ENCODE results near the gene USP34. TPM values are rescaled to one million over a fixed set of nuclear protein-coding genes. Genes with fewer than 3 reads are reported as not detected.

The USP34 gene
- total and polyA plus RNA-seq, 2 of the 8 experiments (the other 6 are each of a cell fraction or from before 2014, with no cell fraction given), result 56.7 to 91.7 TPM

GRCh38 chr2:61328707-61329251 is 142.1 kb downstream of the USP34 start:
- Histone ChIP-seq H3K27ac (ENCODE audit: low read depth, low read length) (no peak overlapping the region), H4K5ac (ENCODE audit: insufficient read length, low read depth, low read length) (no peak overlapping the region), H4K20me1 (replicated peaks in 1 of 2; ENCODE audit: control insufficient read depth in 1 of 2, insufficient read depth in 2 of 2, low read length in 2 of 2) (no peaks in the 10 kb centered on the region), H2AK5ac (ENCODE audit: low read depth, low read length) (no peak overlapping the region), H3K18ac (ENCODE audit: extremely low read depth, low read length) (no peak overlapping the region), H3K23ac (ENCODE audit: insufficient read length) (no peak overlapping the region), H3K14ac (ENCODE audit: insufficient read length) (no peak overlapping the region), H2BK20ac (ENCODE audit: low read length) (no peak overlapping the region), H4K8ac (ENCODE audit: extremely low read depth, insufficient read depth, low read length) (no peak overlapping the region), H3K79me1 (ENCODE audit: low read depth, low read length) (no peaks in the 10 kb centered on the region), H4K91ac (replicated peaks; ENCODE audit: insufficient read length, low read length) (no peak overlapping the region), H3K4ac (replicated peaks; ENCODE audit: insufficient read length, low read depth, low read length) (no peak overlapping the region), H3K4me2 (ENCODE audit: insufficient read depth in 1 of 2, low read depth in 2 of 2, low read length in 2 of 2) (no peak overlapping the region), H2BK120ac (replicated peaks; ENCODE audit: low read depth, low read length) (no peak overlapping the region), H2BK5ac (ENCODE audit: low read depth, low read length) (no peak overlapping the region), H3K27me3 (replicated peaks in 1 of 4; ENCODE audit: control insufficient read depth in 3 of 4, extremely low read depth in 1 of 4, insufficient read depth in 3 of 4, low read length in 3 of 4) (no peaks in the 10 kb centered on the region), H3K9ac (replicated peaks in 1 of 4; ENCODE audit: extremely low read depth in 1 of 4, low read depth in 3 of 4, low read length in 3 of 4) (no peak overlapping the region), H3K79me2 (ENCODE audit: control insufficient read depth in 1 of 2, insufficient read depth in 2 of 2, low read length in 2 of 2) (no peaks in the 10 kb centered on the region), H2AFZ (ENCODE audit: low read length) (no peak overlapping the region), H3K36me3 (ENCODE audit: control insufficient read depth in 2 of 4, insufficient read depth in 4 of 4, low read length in 3 of 4) (peaks cover 2 to 46% (median 8%) of the 10 kb centered on the region in 4 experiments), H3K9me3 (ENCODE audit: insufficient read depth in 2 of 2, low read depth in 1 of 2, low read length in 1 of 2) (no peaks in the 10 kb centered on the region), H3K56ac (replicated peaks; ENCODE audit: insufficient read length, low read depth, low read length) (no peak overlapping the region), H2BK15ac (ENCODE audit: low read length) (no peak overlapping the region), H3K23me2 (ENCODE audit: low read depth, low read length) (no peaks in the 10 kb centered on the region), H3K4me3 (ENCODE audit: extremely low read depth in 1 of 4, insufficient read depth in 2 of 4, low read depth in 3 of 4, low read length in 4 of 4) (no peak overlapping the region), H2BK12ac (ENCODE audit: low read depth, low read length) (no peak overlapping the region), H3K4me1 (replicated peaks in 1 of 4; ENCODE audit: control insufficient read depth in 3 of 4, insufficient read depth in 4 of 4, low read length in 3 of 4) (peaks cover 0 to 4% (median 0%) of the 10 kb centered on the region in 4 experiments; a peak in 3 of 7 replicates)
- FAIRE-seq, result no peak
- WGBS, 2 experiments (ENCODE audit: extremely low coverage in 1 of 2, insufficient coverage in 1 of 2, insufficient read length in 1 of 2, insufficient replicate concordance in 2 of 2, low coverage in 1 of 2, low lambda C conversion rate in 2 of 2, missing lambda C conversion rate in 1 of 2), result 88% methylated on average over 11 of the region's 11 CpGs; no CpG with 5 or more reads in 1 of the 2 experiments
- ChIA-PET CTCF (ENCODE audit: partially characterized antibody) (no interaction called here), POLR2A (ENCODE audit: partially characterized antibody) (no interaction called here)
- DNase-seq (ENCODE audit: low read depth in 1 of 2, low spot score in 2 of 2), result no peak

Data from H1 (cell line).